ENCODE data around the gene ARHGAP31.
"Not testable (repeated sequence)": the region's sequence is repeated elsewhere in the genome, so short reads cannot be mapped to it uniquely, and the experiment has no call there.

Gene ARHGAP31

GRCh38 chr3:119367000-119367399, 72.8 kb downstream of the ARHGAP31 start:
- intact Hi-C loops (cut with DNase I; ENCODE audit: low total_unique reads), result no loop called here
- no peak for DNase-seq
- Histone ChIP-seq H3K27me3 (no peaks in the 10 kb centered on the region), H3K27ac (no peak overlapping the region), H3K9me3 (no peaks in the 10 kb centered on the region), H3K36me3 (peaks cover 0 to 20% (median 17%) of the 10 kb centered on the region in 3 donors), H3K4me3 (no peak overlapping the region), H3K4me1 (no peaks in the 10 kb centered on the region)
- no peak for TF ChIP-seq CTCF (IDR thresholded peaks at IDR 0.05)

GRCh38 chr3:119368298-119368697, 74.1 kb downstream of the ARHGAP31 start:
- intact Hi-C loops (cut with DNase I; ENCODE audit: low total_unique reads), result no loop called here
- no peak overlapping the region for H3K4me3 ChIP-seq

GRCh38 chr3:119371786-119372185, 77.6 kb downstream of the ARHGAP31 start:
- H3K27ac ChIP-seq; DNase-seq; H3K9me3 ChIP-seq; H3K4me3 ChIP-seq; H3K27me3 ChIP-seq; H3K4me1 ChIP-seq; intact Hi-C loops (cut with DNase I; ENCODE audit: low total_unique reads): not testable (repeated sequence)
- peaks cover 0 to 24% (median 23%) of the 10 kb centered on the region in 3 donors for H3K36me3 ChIP-seq

More at GRCh38 chr3:119368298-119368697, 74.1 kb downstream of the ARHGAP31 start:
- Histone ChIP-seq H3K4me1 (no peaks in the 10 kb centered on the region), H3K27ac (no peak overlapping the region), H3K9me3 (no peaks in the 10 kb centered on the region), H3K36me3 (peaks cover 0 to 20% (median 17%) of the 10 kb centered on the region in 3 donors), H3K27me3 (no peaks in the 10 kb centered on the region)
- no peak for DNase-seq
- no peak for TF ChIP-seq CTCF (IDR thresholded peaks at IDR 0.05)

- TF ChIP-seq CTCF (IDR thresholded peaks at IDR 0.05), result no peak
- H3K4me3 ChIP-seq, result no peak overlapping the region
- H3K36me3 ChIP-seq, result peaks cover 0 to 10% (median 10%) of the 10 kb centered on the region in 3 donors
- no peak for DNase-seq
- H3K27ac ChIP-seq, result no peak overlapping the region
- no peaks in the 10 kb centered on the region for H3K9me3 ChIP-seq
- intact Hi-C loops (cut with DNase I; ENCODE audit: low total_unique reads), result no loop called here
- H3K27me3 ChIP-seq, result no peaks in the 10 kb centered on the region
- no peaks in the 10 kb centered on the region for H3K4me1 ChIP-seq
Measured at GRCh38 chr3:119375106-119375505, 80.9 kb downstream of the ARHGAP31 start.

- H3K9me3 ChIP-seq, result no peaks in the 10 kb centered on the region
- H3K36me3 ChIP-seq, result peaks cover 0 to 10% (median 10%) of the 10 kb centered on the region in 3 donors
- H3K4me1 ChIP-seq, result no peaks in the 10 kb centered on the region
- no peak overlapping the region for H3K4me3 ChIP-seq
- no peak for TF ChIP-seq CTCF (IDR thresholded peaks at IDR 0.05)
- intact Hi-C loops (cut with DNase I; ENCODE audit: low total_unique reads), result no loop called here
- no peaks in the 10 kb centered on the region for H3K27me3 ChIP-seq
- no peak for DNase-seq
- H3K27ac ChIP-seq, result no peak overlapping the region
Measured at GRCh38 chr3:119375510-119375909, 81.3 kb downstream of the ARHGAP31 start.

GRCh38 chr3:119376758-119377157, 82.6 kb downstream of the ARHGAP31 start:
- Histone ChIP-seq H3K4me3 (no peak overlapping the region), H3K27me3 (no peaks in the 10 kb centered on the region), H3K36me3 (peaks cover 0 to 20% (median 19%) of the 10 kb centered on the region in 3 donors), H3K27ac (no peak overlapping the region), H3K9me3 (no peaks in the 10 kb centered on the region), H3K4me1 (no peaks in the 10 kb centered on the region)
- DNase-seq, result no peak
- TF ChIP-seq CTCF (IDR thresholded peaks at IDR 0.05), result no peak
- intact Hi-C loops (cut with DNase I; ENCODE audit: low total_unique reads), result no loop called here

All from tibial artery (tissue), 4 donors.